GM23338 (cell line): ENCODE data around the gene RANGRF. TPM values are rescaled to one million over a fixed set of nuclear protein-coding genes. Genes with fewer than 3 reads are reported as not detected.

Experiments used
- ATAC-seq: fragments of 200-7000 bp; cut with Tn5 transposase; 3 replicates; pipeline ENCODE4 v1.9.1; 2020
- DNase-seq: peaks from one replicate; pipeline ENCODE4 v3.0.0-alpha.2; 2015; ENCODE audit warnings: low spot score
- H2AFZ ChIP-seq: fragments of 200-600 bp; sonication (generic); 2 replicates; pipeline ENCODE4 v1.8.0; 2016; ENCODE audit warnings: antibody characterized with exemption, mild to moderate bottlenecking, moderate library complexity
- H3F3A ChIP-seq: fragments of 200-600 bp; sonication (generic); replicated peaks from 2 replicates; pipeline ENCODE4 v1.8.0; 2017; ENCODE audit warnings: antibody characterized with exemption, mixed run types, low read depth
- H3K27ac ChIP-seq: fragments of 200-600 bp; sonication (generic); 2 replicates; pipeline ENCODE4 v1.6.1; 2016; ENCODE audit warnings: low read depth
- H3K27me3 ChIP-seq: fragments of 200-600 bp; sonication (generic); 2 replicates; pipeline ENCODE4 v1.8.0; 2016; ENCODE audit warnings: mild to moderate bottlenecking, mixed run types, moderate library complexity; ENCODE audit not compliant: insufficient read depth
- H3K36me3 ChIP-seq: fragments of 200-600 bp; sonication (generic); 2 replicates; pipeline ENCODE4 v1.8.0; 2016; ENCODE audit warnings: mild to moderate bottlenecking; ENCODE audit not compliant: insufficient read depth
- H3K4me1 ChIP-seq: fragments of 200-600 bp; sonication (generic); 2 replicates; pipeline ENCODE4 v1.8.0; 2016; ENCODE audit warnings: mild to moderate bottlenecking, moderate library complexity; ENCODE audit not compliant: insufficient read depth
- H3K4me2 ChIP-seq: fragments of 200-600 bp; sonication (generic); 2 replicates; pipeline ENCODE4 v1.7.1; 2017; ENCODE audit warnings: mixed run types
- H3K4me3 ChIP-seq: fragments of 200-600 bp; sonication (generic); 2 replicates; pipeline ENCODE4 v1.6.1; 2016; ENCODE audit warnings: mixed run types
- H3K79me2 ChIP-seq: fragments of 200-600 bp; sonication (generic); replicated peaks from 2 replicates; pipeline ENCODE4 v1.8.0; 2017; ENCODE audit warnings: mild to moderate bottlenecking; ENCODE audit not compliant: insufficient read depth
- H3K9me2 ChIP-seq: fragments of 200-600 bp; sonication (generic); 2 replicates; pipeline ENCODE4 v1.8.0; 2017; ENCODE audit not compliant: insufficient read depth
- H4K20me1 ChIP-seq: fragments of 200-600 bp; sonication (generic); replicated peaks from 2 replicates; pipeline ENCODE4 v1.8.0; 2017; ENCODE audit warnings: mild to moderate bottlenecking; ENCODE audit not compliant: insufficient read depth
- H3K27ac Mint-ChIP-seq: 2 replicates; pipeline ENCODE4 v1.8.0; 2020; ENCODE audit warnings: inconsistent platforms, mild to moderate bottlenecking, moderate library complexity, mixed read lengths
- H3K27me3 Mint-ChIP-seq: 3 replicates; pipeline ENCODE4 v1.8.0; 2022; ENCODE audit warnings: low read depth, mild to moderate bottlenecking, moderate library complexity, mixed read lengths, inconsistent platforms; ENCODE audit not compliant: insufficient read depth, poor library complexity
- H3K36me3 Mint-ChIP-seq: 3 replicates; pipeline ENCODE4 v1.8.0; 2021; ENCODE audit warnings: low read depth, mild to moderate bottlenecking, inconsistent platforms, moderate library complexity, mixed read lengths
- H3K4me1 Mint-ChIP-seq: 3 replicates; pipeline ENCODE4 v1.8.0; 2020; ENCODE audit warnings: mild to moderate bottlenecking, inconsistent platforms, mixed read lengths
- H3K4me3 Mint-ChIP-seq: 3 replicates; pipeline ENCODE4 v1.8.0; 2021; ENCODE audit warnings: moderate library complexity, mild to moderate bottlenecking, inconsistent platforms, mixed read lengths
- H3K9me3 Mint-ChIP-seq: 3 replicates; pipeline ENCODE4 v1.8.0; 2020; ENCODE audit warnings: moderate library complexity, mild to moderate bottlenecking, inconsistent platforms, mixed read lengths
- ETS1 ChIP-seq: IDR thresholded peaks from 2 replicates; pipeline ENCODE4 v1.6.1; 2016; ENCODE audit warnings: antibody characterized with exemption
- EZH2 ChIP-seq: fragments of 200-600 bp; sonication (generic); IDR thresholded peaks from one replicate; pipeline ENCODE4 v1.8.0; 2017; ENCODE audit warnings: antibody characterized with exemption, mild to moderate bottlenecking, low read depth; ENCODE audit not compliant: unreplicated experiment
- EZH2phosphoT487 ChIP-seq: fragments of 200-600 bp; sonication (generic); IDR thresholded peaks from one replicate; pipeline ENCODE4 v1.8.1; 2018; ENCODE audit warnings: antibody characterized with exemption; ENCODE audit not compliant: unreplicated experiment
- NANOG ChIP-seq: IDR thresholded peaks from 2 replicates; pipeline ENCODE4 v1.6.1; 2016; ENCODE audit warnings: antibody characterized with exemption, borderline replicate concordance
- ZNF462 ChIP-seq: fragments of 250-450 bp; sonication (Bioruptor Pico); IDR thresholded peaks from 2 replicates; pipeline ENCODE4 v1.5.0; 2020; ENCODE audit warnings: mild to moderate bottlenecking, moderate library complexity
- polyA plus RNA-seq: library from polyadenylated mRNA; unstranded; fragments of >200 nt; fragmentation: Nextera tagmentation; extraction: Ambion mirVana; gene quantifications from 2 replicates; pipeline ENCODE4 v1.2.1, GENCODE V29; 2016
- total RNA-seq: library from RNA; depleted of rRNA; stranded (reverse); fragments of >200 nt; shearing (Covaris generic); gene quantifications from 2 replicates; pipeline ENCODE4 v1.2.3, GENCODE V29; 2014

Gene RANGRF
- total and polyA plus RNA-seq, 2 experiments from 2014 or later, result 11.2 to 52.4 TPM

GRCh38 chr17:8320262-8320661 lies 31.8 kb downstream of the RANGRF start:
- no peak overlapping the region for H3K4me2 ChIP-seq
- H3K36me3 ChIP-seq, result no peaks in the 10 kb centered on the region
- peaks cover 22% of the 10 kb centered on the region for H3K27me3 Mint-ChIP-seq
- peaks cover 4% of the 10 kb centered on the region; the same call in 1 of the 3 replicates for H3K36me3 Mint-ChIP-seq
- no peak overlapping the region for H3K27ac ChIP-seq
- peaks cover 7% of the 10 kb centered on the region for H3K4me1 Mint-ChIP-seq
- peaks cover 7% of the 10 kb centered on the region; the same call in 1 of the 2 replicates for H3K4me1 ChIP-seq
- H2AFZ ChIP-seq, result no peak overlapping the region
- DNase-seq, result no peak
- H3K9me2 ChIP-seq, result no peaks in the 10 kb centered on the region
- TF ChIP-seq ZNF462 (CRISPR knock-in tag), result no peak
- TF ChIP-seq EZH2phosphoT487, result no peak
- no peak for TF ChIP-seq EZH2
- no peak for TF ChIP-seq ETS1
- TF ChIP-seq NANOG, result no peak
- H3K4me3 ChIP-seq, result no peak overlapping the region
- H3F3A ChIP-seq, result peaks cover 7% of the 10 kb centered on the region; the same call in 1 of the 2 replicates
- peaks cover 33% of the 10 kb centered on the region for H3K27me3 ChIP-seq
- H3K27ac Mint-ChIP-seq, result no peak overlapping the region
- no peaks in the 10 kb centered on the region for H4K20me1 ChIP-seq
- no peak overlapping the region for H3K4me3 Mint-ChIP-seq
- H3K9me3 Mint-ChIP-seq, result no peaks in the 10 kb centered on the region; the same call in 2 of the 3 replicates
- no peak for ATAC-seq
- no peaks in the 10 kb centered on the region for H3K79me2 ChIP-seq
